Measurements from ENCODE around the gene NCMAP.
"Not testable (repeated sequence)": the region's sequence is repeated elsewhere in the genome, so short reads cannot be mapped to it uniquely, and the experiment has no call there.

DNA sequence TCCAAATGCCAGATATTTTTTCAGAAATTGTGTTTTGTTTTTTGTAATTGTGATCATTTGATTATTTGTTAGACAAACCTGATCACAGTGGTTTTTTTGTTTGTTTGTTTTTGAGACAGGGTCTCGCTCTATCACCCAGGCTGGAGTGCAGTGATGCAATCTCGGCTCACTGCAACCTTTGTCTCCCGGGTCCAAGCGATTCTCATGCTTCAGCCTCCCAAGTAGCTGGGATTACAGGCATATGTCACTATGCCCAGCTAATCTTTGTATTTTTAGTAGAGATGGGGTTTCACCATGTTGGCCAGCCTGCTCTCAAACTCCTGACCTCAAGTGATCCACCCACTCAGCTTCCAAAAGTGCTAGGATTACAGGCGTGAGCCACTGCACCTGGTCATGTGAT is 6.7 kb upstream of the NCMAP start:
- TF ChIP-seq POLR2A, EP300 (IDR thresholded peaks at IDR 0.05): not testable (repeated sequence)
- TF ChIP-seq, protein P1, sequence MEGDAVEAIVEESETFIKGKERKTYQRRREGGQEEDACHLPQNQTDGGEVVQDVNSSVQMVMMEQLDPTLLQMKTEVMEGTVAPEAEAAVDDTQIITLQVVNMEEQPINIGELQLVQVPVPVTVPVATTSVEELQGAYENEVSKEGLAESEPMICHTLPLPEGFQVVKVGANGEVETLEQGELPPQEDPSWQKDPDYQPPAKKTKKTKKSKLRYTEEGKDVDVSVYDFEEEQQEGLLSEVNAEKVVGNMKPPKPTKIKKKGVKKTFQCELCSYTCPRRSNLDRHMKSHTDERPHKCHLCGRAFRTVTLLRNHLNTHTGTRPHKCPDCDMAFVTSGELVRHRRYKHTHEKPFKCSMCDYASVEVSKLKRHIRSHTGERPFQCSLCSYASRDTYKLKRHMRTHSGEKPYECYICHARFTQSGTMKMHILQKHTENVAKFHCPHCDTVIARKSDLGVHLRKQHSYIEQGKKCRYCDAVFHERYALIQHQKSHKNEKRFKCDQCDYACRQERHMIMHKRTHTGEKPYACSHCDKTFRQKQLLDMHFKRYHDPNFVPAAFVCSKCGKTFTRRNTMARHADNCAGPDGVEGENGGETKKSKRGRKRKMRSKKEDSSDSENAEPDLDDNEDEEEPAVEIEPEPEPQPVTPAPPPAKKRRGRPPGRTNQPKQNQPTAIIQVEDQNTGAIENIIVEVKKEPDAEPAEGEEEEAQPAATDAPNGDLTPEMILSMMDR (IDR thresholded peaks at IDR 0.05): not testable (repeated sequence)

Data from gastroesophageal sphincter (tissue), 3 donors.